GM20431 (cell line): Measurements from ENCODE around the gene STK10.
"Not testable (repeated sequence)": the region's sequence is repeated elsewhere in the genome, so short reads cannot be mapped to it uniquely, and the experiment has no call there.

ENCODE experiments used
- in situ Hi-C: fragments of 300-500 bp; cut with MseI, MboI; formaldehyde crosslinking; loops from one replicate; pipeline ENCODE4 v1.15.0; 2020; ENCODE audit warnings: low sequenced_read_pairs; ENCODE audit not compliant: unreplicated experiment

The STK10 gene

DNA sequence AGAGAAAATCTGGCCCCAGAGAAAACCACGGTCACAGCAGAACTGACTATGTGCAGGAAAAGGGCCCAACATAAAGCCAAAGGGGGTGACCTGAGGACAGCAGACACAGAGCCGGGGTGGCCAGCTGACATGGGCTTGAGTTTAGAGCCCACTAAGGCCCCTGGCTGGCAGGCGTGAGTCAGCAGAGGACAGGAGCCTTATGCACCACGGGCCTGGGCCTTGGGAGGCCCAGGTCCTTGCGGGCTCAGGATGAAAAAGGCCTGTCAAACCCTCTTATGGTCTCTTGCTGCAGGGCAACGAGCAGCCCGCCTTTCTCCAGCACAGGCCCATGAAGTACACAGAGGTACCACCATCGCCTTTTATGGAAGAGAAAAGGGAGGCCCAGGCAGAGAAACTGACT lies 19.7 kb downstream of the STK10 start:
- in situ Hi-C loops = no loop called here

DNA sequence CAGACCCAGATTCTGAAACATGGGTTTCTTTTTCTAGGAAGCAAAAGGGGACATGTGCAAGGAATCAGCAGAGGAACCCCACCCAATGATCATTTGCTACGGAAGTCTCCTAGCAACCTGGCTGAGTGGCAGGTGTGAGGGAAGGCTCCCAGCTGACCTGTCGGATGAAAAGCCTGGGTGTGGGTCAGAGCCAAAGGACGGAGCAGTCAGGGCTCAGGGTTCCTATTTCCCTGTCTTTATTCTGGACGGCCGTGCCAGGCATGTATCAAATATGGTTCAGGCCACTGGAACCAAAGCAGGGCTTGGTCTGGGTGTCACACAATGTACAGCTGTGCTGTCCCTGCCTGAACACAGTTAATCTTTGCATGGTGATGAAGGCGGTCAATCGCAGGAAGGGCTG lies 20.1 kb downstream of the STK10 start:
- in situ Hi-C loops = no loop called here

DNA sequence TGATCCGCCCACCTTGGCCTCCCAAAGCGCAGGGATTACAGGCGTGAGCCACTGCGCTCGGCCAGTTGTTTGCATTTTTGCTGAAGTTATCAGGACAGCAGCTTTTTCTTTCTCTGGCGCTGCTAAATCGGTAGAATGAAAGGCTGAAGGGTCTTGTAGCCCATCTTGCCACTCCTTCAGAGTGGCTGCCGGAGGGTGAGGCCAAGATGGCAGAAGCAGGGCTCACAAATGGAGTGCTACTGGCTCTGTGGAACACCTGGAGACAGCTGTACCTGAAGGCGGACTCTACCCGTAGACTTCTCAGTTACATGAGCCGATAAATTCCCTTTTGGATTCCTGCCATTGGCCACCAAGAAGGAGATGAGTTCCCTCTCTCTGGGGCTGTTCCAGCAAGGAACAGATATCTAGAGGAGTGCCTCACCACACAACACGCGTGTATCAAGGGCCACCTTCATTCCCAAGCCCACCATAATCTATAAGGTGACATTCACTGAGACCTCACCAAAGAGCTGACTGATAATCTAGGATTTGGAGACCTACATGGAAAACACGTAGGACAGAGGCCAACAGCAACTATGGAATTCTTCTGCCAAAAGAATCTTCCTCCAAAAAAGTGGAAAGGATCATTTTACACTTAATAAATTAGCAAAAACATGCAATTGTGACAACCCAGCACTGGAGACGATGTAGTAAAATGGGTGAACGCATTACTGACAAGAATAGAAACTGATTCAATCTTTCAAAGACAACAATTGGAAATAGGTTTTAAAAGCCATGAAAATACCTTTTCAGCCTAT lies 21.8 kb downstream of the STK10 start:
- in situ Hi-C loops = no loop called here

DNA sequence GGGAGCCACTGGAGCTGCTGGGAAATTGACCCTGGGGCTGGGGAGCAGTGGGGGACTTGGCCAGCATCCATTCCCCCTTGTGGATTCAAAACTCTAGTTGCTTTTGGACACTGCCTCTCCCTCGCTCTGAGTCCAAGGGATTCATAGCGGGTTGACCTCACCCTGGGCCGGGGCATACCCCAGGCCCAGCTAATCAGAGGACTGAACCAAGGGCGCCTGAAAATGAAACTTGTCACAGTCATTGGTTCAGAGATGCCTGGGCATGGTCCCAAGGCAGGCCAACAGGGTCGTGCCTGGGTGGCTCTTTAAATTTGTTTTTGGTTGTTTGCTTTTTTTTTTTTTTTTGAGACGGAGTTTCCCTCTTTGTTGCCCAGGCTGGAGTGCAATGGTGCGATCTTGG lies 22.6 kb downstream of the STK10 start:
- in situ Hi-C loops = no loop called here

DNA sequence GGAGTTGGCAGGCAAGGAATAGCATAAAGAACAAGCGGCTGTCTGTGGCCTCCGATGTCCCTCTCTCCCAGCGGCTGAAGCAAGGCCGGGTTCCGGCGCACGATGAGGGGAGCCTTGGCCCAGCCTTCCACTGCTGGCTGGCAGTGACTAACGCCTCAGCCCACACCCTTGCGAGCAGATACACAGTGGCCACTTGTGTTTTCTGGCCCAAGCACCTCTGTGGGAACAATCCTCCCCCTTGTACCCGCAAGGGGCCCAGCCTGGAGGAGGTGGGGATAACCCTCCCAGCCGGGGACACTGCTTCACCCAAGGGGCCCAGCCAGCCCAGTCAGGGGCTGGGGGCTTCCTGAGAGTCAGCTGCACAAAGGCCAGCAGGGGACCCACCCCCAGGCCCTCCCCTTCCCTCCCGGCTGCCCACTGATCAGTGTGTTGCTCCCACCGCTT lies 23.2 kb downstream of the STK10 start:
- in situ Hi-C loops = no loop called here

GRCh38 chr5:172163346-172163745 lies 24.7 kb downstream of the STK10 start:
- in situ Hi-C loops = no loop called here

GRCh38 chr5:172162987-172163343 lies 25.1 kb downstream of the STK10 start:
- in situ Hi-C loops = no loop called here

DNA sequence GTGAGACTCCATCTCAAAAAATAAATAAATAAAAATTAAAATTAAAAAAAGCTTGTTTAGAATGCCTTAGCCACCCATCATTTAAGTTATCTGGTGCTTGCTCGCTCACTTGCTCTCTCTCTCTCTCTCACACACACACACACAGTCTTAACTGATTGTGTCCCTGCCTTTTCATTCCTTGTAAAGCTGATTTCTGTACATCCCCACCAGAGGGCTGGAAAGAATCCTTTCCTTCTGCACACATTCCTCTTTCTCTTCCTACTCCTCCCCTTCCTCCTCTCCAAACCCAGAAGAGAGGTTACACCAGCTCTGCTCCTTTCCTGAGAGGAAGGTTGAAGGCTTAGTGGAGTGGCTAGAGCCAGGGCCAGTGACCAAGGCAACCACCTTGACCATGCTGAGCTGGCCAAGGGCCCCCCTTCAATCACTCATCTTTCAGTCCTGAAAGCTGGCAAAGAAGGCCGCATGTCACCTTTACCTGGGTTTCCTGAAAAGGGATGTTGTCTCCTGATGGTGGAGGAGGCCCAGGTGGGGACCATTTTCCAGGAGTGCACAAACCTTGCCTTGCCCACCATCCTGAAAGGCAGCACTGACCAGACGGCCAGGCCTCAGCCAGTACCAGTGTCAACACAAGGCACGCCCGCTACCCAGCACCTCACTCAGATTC lies 25.6 kb downstream of the STK10 start:
- in situ Hi-C loops = no loop called here

DNA sequence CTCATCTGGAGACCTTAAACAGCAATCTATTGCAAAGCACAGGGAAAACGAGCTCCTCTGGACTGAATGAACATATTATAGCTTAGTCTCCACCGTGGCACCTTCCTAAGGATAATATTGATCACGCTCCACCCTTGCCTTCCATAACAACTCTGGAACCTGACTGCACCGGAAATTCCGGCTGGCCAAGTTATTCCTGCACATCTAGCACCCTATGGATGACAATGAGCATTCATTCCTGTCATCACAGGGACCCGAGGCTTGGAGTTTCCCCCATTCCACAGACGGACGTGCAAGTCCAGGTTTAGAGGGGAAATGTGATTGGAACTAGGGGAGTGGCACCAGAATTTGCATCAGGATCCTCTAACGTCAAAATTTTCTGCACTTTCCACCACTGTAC lies 27.5 kb downstream of the STK10 start:
- in situ Hi-C loops = no loop called here

- in situ Hi-C loops = no loop called here
Measured at GRCh38 chr5:172159016-172159415, 29.0 kb downstream of the STK10 start.

DNA sequence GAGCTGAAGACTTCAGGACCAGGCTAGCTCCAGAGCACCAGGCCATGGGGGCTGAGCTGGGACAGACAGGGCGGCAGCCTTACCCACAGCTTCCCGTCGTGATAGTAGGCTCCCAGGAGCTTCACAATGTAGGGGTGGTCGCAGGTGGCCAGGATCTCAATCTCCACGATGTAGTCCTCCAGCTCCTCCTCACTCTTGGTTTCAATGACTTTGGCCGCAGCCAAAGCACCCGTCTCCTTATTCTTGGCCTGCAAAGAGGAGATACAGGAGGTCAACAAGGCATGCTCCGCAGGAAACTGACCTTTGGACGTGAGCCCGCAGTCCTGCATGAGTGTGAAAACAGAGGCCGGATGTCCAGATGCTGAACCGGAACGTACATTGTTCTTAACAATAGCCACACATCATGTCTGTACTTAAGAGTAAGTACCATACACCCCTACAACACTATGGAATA lies 31.5 kb downstream of the STK10 start:
- in situ Hi-C loops = no loop called here

DNA sequence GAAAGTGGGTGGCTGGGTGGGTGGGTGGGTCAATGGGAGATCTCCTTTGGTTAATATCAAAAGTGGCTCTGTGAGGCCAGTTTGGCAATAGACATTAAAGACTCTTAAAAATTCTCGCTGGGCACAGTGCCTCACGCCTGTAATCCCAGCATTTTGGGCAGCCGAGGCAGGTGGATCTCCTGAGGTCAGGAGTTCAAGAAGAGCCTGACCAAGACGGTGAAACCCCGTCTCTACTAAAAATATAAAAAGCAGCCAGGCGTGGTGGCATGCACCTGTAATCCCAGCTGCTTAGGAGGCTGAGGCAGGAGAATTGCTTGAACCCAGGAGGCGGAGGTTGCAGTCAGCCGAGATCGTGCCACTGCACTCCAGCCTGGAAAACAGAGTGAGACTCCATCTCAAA lies 32.9 kb downstream of the STK10 start:
- in situ Hi-C loops = not testable (repeated sequence)

- in situ Hi-C loops = no loop called here
Measured at GRCh38 chr5:172153695-172154094, 34.3 kb downstream of the STK10 start.

DNA sequence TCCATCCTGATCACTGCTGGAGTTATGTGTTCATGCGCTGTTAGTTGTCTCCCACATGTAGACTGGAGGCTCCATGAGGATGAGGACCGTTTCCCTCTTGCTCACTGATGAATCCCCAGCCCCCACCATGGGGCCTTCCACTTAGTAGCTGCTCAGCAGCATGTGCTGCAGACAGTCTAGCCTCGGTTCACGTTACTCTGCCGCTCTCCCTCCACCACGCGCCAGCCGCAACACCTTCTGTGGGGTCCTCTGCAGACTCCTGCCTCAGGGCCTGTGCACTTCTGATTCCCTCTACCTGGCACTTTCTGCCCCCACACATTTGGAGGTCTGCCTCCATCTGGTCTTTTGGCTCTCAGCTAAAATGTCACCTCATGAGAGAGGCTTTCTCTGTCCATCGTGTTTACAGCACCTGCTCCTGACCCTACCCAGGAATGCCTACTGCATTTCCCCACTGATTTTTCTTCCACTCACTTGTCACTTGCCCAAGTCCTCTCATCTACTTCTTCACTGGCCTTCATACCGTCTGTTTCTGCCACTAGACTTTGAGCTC lies 36.3 kb downstream of the STK10 start:
- in situ Hi-C loops = no loop called here

- in situ Hi-C loops = no loop called here
Measured at GRCh38 chr5:172150514-172151425, 37.3 kb downstream of the STK10 start.

DNA sequence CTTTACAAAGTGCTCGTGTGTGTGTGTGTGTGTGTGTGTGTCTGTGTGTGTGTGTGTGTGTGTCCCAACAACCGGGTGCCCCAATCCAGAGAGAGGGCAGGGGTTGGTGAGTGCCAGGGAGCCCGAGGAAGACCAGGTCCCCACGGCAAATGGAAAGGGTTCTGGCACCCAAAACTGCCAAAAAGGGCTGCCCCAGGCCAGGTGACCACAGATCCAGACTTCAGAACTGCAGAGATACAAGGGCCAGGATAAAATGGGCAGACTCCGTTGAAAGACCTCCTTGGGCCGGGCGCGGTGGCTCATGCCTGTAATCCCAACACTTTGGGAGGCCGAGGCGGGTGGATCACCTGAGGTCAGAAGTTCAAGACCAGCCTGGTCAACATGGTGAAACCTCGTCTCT lies 38.5 kb downstream of the STK10 start:
- in situ Hi-C loops = not testable (repeated sequence)

DNA sequence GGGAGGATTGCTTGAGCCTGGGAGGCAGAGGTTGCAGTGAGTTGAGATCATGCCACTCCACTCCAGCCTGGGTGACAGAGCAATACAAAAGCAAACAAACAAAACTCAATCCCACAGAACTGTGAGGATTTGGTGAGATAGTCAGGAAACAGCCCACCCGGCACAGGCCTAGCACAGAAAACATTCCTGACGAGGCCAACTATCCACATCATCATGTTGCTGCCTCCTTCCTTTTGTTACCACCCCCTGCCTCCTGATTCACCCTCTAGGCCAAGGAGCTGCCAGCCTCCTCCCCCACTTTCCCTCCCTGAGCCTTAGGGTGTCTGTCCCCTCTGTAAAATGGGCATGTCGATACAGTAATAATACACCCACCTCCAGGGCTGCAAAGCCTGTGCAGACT lies 39.0 kb downstream of the STK10 start:
- in situ Hi-C loops = no loop called here

GRCh38 chr5:172148381-172148780 lies 39.6 kb downstream of the STK10 start:
- in situ Hi-C loops = no loop called here

- in situ Hi-C loops = no loop called here
Measured at GRCh38 chr5:172147857-172148256, 40.2 kb downstream of the STK10 start.

DNA sequence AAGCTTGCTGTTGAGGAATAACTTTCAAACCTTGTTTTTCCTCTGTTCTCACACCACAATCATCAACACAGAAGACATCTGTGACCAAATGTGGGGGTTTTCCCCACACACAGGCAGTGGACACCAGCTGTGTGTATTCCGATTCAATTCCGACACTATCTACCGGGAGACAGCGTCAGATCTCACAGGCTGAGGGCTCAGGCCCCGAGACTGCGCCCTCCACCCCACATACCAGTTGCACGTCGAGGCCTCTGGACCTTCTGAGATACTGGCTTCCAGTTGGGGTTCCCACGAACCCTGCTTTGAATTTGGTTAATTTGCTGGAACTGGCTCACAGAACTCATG lies 41.3 kb downstream of the STK10 start:
- in situ Hi-C loops = no loop called here
